Measurements from ENCODE around the gene SLC6A17.

The SLC6A17 gene

GRCh38 chr1:110243574-110243973, 93.3 kb downstream of the SLC6A17 start:
- DNase-seq, result no peak

GRCh38 chr1:110245876-110246620, 95.8 kb downstream of the SLC6A17 start:
- no peak for DNase-seq

- no peak for DNase-seq
Measured at GRCh38 chr1:110248746-110249145, 98.5 kb downstream of the SLC6A17 start.

GRCh38 chr1:110249256-110249655, 99.0 kb downstream of the SLC6A17 start:
- no peak for DNase-seq

- DNase-seq, result no peak
Measured at GRCh38 chr1:110250008-110250407, 99.7 kb downstream of the SLC6A17 start.

- no peak for DNase-seq
Measured at GRCh38 chr1:110250749-110251148, 100.5 kb downstream of the SLC6A17 start.
